Measurements from ENCODE around the gene COL28A1. TPM values are rescaled to one million over a fixed set of nuclear protein-coding genes. Genes with fewer than 3 reads are reported as not detected.

COL28A1 gene
- polyA plus RNA-seq, 1 donor (not counting 4 experiments of a cell fraction or from before 2014, with no cell fraction given): 0.13 TPM

GRCh38 chr7:7324698-7325097 is 211.0 kb downstream of the COL28A1 start:
- H3K9me3 ChIP-seq (ENCODE audit: control insufficient read depth, low read depth, low read length): no peaks in the 10 kb centered on the region
- dilution Hi-C loops (cut with MboI; ENCODE audit: extremely low pct_ligation_motif_present, low sequenced_read_pairs): no loop called here
- no peaks in the 10 kb centered on the region for H4K20me1 ChIP-seq (ENCODE audit: control insufficient read depth, extremely low read depth, insufficient read depth, low read length)
- FAIRE-seq (no peak), DNase-seq (ENCODE audit: low read depth, low spot score) (no peak)
- H3K4me2 ChIP-seq (ENCODE audit: control insufficient read depth, extremely low read depth, insufficient read depth, low read depth, low read length): no peak overlapping the region
- TF ChIP-seq EZH2 (IDR thresholded peaks at IDR 0.05; ENCODE audit: low read length) (no peak), CTCF (optimal IDR thresholded peaks at IDR 0.05 in 1 of 3, IDR thresholded peaks at IDR 0.05 in 1 of 3, conservative IDR thresholded peaks at IDR 0.05 in 1 of 3; ENCODE audit: extremely low read depth in 1 of 3, insufficient read depth in 2 of 3, low read length in 3 of 3) (no peak)
- H3K4me3 ChIP-seq (ENCODE audit: control insufficient read depth in 2 of 3, extremely low read depth in 1 of 3, insufficient read depth in 2 of 3, low read depth in 1 of 3, low read length in 3 of 3): no peak overlapping the region
- H3K9me1 ChIP-seq (ENCODE audit: control insufficient read depth, extremely low read depth, insufficient read depth, low read length): no peaks in the 10 kb centered on the region
- no peaks in the 10 kb centered on the region for H3K27me3 ChIP-seq (ENCODE audit: control insufficient read depth, extremely low read depth, insufficient read depth, low read length)
- H3K4me1 ChIP-seq (ENCODE audit: control insufficient read depth, extremely low read depth, insufficient read depth, low read length): peaks cover 28% of the 10 kb centered on the region
- H2AFZ ChIP-seq (ENCODE audit: control insufficient read depth, low read length): no peak overlapping the region
- no peak overlapping the region for H3K27ac ChIP-seq (ENCODE audit: control insufficient read depth, insufficient read depth, low read length)
- no peaks in the 10 kb centered on the region for H3K36me3 ChIP-seq (ENCODE audit: control insufficient read depth in 2 of 2, extremely low read depth in 1 of 2, insufficient read depth in 2 of 2, low read length in 2 of 2)
- no peak overlapping the region for H3K9ac ChIP-seq (ENCODE audit: control insufficient read depth, extremely low read depth, insufficient read depth, low read length)
- H3K79me2 ChIP-seq (ENCODE audit: control insufficient read depth, insufficient read depth, low read length): no peaks in the 10 kb centered on the region

GRCh38 chr7:7323921-7324320 is 211.8 kb downstream of the COL28A1 start:
- H3K27ac ChIP-seq (ENCODE audit: control insufficient read depth, insufficient read depth, low read length): no peak overlapping the region
- no peaks in the 10 kb centered on the region for H3K9me1 ChIP-seq (ENCODE audit: control insufficient read depth, extremely low read depth, insufficient read depth, low read length)
- FAIRE-seq (no peak), DNase-seq (ENCODE audit: low read depth, low spot score) (no peak)
- dilution Hi-C loops (cut with MboI; ENCODE audit: extremely low pct_ligation_motif_present, low sequenced_read_pairs): no loop called here
- H3K36me3 ChIP-seq (ENCODE audit: control insufficient read depth in 2 of 2, extremely low read depth in 1 of 2, insufficient read depth in 2 of 2, low read length in 2 of 2): no peaks in the 10 kb centered on the region
- H3K79me2 ChIP-seq (ENCODE audit: control insufficient read depth, insufficient read depth, low read length): no peaks in the 10 kb centered on the region
- no peak overlapping the region for H2AFZ ChIP-seq (ENCODE audit: control insufficient read depth, low read length)
- no peak overlapping the region for H3K4me2 ChIP-seq (ENCODE audit: control insufficient read depth, extremely low read depth, insufficient read depth, low read depth, low read length)
- H3K9me3 ChIP-seq (ENCODE audit: control insufficient read depth, low read depth, low read length): no peaks in the 10 kb centered on the region
- H3K9ac ChIP-seq (ENCODE audit: control insufficient read depth, extremely low read depth, insufficient read depth, low read length): no peak overlapping the region
- H3K27me3 ChIP-seq (ENCODE audit: control insufficient read depth, extremely low read depth, insufficient read depth, low read length): no peaks in the 10 kb centered on the region
- no peaks in the 10 kb centered on the region for H4K20me1 ChIP-seq (ENCODE audit: control insufficient read depth, extremely low read depth, insufficient read depth, low read length)
- no peak overlapping the region for H3K4me3 ChIP-seq (ENCODE audit: control insufficient read depth in 2 of 3, extremely low read depth in 1 of 3, insufficient read depth in 2 of 3, low read depth in 1 of 3, low read length in 3 of 3)
- peaks cover 21% of the 10 kb centered on the region for H3K4me1 ChIP-seq (ENCODE audit: control insufficient read depth, extremely low read depth, insufficient read depth, low read length)
- no peak for TF ChIP-seq EZH2 (IDR thresholded peaks at IDR 0.05; ENCODE audit: low read length)
- TF ChIP-seq CTCF (optimal IDR thresholded peaks at IDR 0.05 in 1 of 3, IDR thresholded peaks at IDR 0.05 in 1 of 3, conservative IDR thresholded peaks at IDR 0.05 in 1 of 3; ENCODE audit: extremely low read depth in 1 of 3, insufficient read depth in 2 of 3, low read length in 3 of 3): no peak
